ENCODE data around the gene PROSER3.

GRCh38 chr19:35786299-35787160, 28.6 kb downstream of the PROSER3 start:
- TF ChIP-seq SP1 (IDR thresholded peaks at IDR 0.05): no peak
- no peak for TF ChIP-seq ZNF384 (IDR thresholded peaks at IDR 0.05)
- TF ChIP-seq BHLHE40 (IDR thresholded peaks at IDR 0.05; ENCODE audit: borderline replicate concordance): no peak
- no peak for TF ChIP-seq SUZ12 (IDR thresholded peaks at IDR 0.05)
- no peak for TF ChIP-seq ELF4 (IDR thresholded peaks at IDR 0.05)
- TF ChIP-seq TARDBP (IDR thresholded peaks at IDR 0.05): no peak
- no peak for TF ChIP-seq FOXM1 (IDR thresholded peaks at IDR 0.05; ENCODE audit: borderline replicate concordance)
- no peak for TF ChIP-seq PKNOX1 (IDR thresholded peaks at IDR 0.05)
- TF ChIP-seq ARNT (IDR thresholded peaks at IDR 0.05): no peak
- no peak for TF ChIP-seq FOXK2 (IDR thresholded peaks at IDR 0.05)
